HG03159 (cell line): ENCODE results near the gene ANO7.

Source experiments
- ATAC-seq: cut with Tn5 transposase; IDR thresholded peaks from one replicate; pipeline ENCODE4 v1.9.1; 2021; ENCODE audit warnings: mild to moderate bottlenecking, moderate library complexity; ENCODE audit not compliant: unreplicated experiment

ANO7 gene

GRCh38 chr2:241188361-241189092 lies at the start of gene ANO7:
Gene ANO7, plus strand, starts transcription at chr2:241188677. Its CDS starts 1,387 bp downstream, at chr2:241190064.
- ATAC-seq, result no peak

GRCh38 chr2:241139531-241140444 lies 48.7 kb upstream of the ANO7 start:
- no peak for ATAC-seq

GRCh38 chr2:241140445-241140840 lies 48.0 kb upstream of the ANO7 start:
- ATAC-seq, result no peak

- ATAC-seq, result no peak
Observed at GRCh38 chr2:241141214-241141770, 47.2 kb upstream of the ANO7 start.

DNA sequence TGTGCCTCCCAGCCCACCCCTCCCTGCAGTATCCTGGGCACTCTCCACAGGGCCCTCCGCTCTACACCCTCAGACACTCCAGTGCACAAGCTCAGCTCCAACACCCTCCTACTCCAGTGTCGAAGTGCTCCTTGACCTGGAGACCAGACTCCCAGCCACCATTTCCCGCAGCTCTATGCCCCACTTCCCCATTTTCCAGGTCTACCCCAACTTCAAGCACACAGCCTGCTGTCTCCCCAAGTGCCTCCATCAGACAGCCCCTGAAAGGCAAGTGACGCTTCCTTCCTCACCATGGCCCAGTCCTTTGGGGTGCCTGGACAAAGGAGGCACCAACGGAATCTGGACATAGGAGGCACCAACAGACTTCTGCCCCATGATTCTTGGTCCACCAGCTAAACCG lies 46.4 kb upstream of the ANO7 start:
- no peak for ATAC-seq

DNA sequence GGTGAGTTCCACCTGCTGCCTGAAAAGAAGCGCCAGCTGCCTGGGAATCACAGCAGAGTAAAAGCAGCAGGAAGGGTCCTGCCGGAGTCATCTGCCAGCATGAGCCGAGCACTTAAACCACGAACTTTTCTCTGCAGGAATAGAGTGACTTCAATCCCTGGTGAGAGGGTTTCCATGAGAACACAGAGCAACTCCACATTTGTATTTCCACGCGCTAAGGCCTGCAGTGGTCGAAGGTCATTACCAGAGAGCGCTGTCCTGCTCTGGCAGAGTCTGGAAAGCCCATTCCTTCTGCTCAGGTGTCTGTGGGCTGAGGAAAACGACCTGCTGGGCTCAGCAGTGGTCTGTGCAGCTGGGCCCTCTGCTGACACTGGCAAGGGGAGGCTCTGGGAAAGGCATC lies 45.9 kb upstream of the ANO7 start:
- no peak for ATAC-seq

- ATAC-seq, result no peak
Observed at GRCh38 chr2:241146286-241146685, 42.2 kb upstream of the ANO7 start.

- ATAC-seq, result no peak
Observed at GRCh38 chr2:241147336-241147735, 41.1 kb upstream of the ANO7 start.

DNA sequence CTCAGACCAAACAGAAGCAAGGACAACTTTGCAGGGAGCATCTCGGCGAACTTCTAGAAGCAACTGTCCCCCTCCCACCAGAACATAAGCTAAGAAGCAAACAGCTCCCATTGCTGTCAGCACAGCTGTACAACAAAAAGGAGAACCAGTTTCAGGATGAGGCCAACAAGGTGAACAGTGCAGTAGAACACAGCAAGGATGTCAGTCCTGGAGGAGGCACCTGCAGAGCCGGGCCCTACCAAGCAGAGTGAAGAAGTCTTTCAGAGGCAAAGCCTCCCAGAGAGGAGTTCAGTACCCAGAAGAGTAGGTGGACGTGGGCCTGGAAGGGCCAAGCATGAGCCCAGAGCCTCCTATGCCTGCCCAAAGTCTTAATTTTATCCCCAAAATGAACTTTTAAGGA lies 40.2 kb upstream of the ANO7 start:
- ATAC-seq, result no peak

DNA sequence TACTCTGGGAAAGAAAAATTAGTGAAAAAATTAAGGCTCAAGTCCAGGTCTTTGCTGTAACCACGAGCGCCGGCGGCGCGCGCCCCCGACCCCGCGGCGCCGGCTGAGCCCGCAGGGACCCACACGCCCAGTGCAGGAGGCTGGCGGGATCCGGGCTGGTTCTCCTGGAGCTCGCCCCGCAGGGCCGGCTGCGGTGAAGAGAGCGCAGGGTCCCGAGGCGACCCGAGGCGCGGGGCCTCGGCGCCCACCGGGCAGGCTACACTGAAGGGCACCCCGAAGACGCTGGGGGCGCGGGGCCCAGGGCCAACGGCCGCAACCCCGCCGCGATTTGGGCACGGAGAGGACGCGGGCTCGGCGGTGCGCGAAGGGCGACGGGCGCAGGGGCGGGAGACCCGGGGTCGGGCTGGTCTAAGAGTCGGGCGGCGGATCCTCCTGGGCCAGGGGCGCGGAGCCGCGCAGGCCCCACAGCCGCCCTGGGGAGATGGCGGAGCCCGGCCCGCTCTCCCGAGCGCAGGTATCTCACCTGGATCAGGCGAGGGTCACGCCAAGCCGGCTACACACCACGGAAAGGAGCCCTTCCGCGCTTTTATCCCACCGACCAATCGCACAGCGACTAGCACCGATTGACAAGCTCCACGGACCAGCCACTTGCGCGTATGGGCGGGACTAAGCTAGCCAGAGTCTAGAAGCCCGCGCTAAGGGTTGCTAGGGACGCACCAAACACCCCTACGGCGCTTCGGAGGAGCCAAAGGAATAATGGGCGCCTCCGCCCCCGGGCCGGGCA lies 39.4 kb upstream of the ANO7 start, which contains the start of gene PASK:
Gene PASK (minus strand): TSS at position 582 of the 784 bp plus-strand sequence. CDS start 6,440 bp downstream, outside the sequence.
- ATAC-seq, result peak; percentile 82

DNA sequence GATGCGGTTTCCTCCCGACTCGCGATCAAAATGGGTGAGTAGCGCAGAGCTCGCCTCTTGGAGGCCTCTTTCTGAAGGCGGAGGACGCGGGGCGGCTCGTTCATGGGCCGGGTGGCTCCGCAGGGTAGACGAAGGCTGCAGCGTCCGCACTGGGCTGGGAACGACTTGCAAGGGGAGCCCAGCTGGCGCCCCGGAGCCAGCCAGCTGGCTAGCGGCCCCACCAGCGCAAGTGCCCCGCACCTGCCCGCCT lies 38.9 kb upstream of the ANO7 start:
- ATAC-seq, result no peak

DNA sequence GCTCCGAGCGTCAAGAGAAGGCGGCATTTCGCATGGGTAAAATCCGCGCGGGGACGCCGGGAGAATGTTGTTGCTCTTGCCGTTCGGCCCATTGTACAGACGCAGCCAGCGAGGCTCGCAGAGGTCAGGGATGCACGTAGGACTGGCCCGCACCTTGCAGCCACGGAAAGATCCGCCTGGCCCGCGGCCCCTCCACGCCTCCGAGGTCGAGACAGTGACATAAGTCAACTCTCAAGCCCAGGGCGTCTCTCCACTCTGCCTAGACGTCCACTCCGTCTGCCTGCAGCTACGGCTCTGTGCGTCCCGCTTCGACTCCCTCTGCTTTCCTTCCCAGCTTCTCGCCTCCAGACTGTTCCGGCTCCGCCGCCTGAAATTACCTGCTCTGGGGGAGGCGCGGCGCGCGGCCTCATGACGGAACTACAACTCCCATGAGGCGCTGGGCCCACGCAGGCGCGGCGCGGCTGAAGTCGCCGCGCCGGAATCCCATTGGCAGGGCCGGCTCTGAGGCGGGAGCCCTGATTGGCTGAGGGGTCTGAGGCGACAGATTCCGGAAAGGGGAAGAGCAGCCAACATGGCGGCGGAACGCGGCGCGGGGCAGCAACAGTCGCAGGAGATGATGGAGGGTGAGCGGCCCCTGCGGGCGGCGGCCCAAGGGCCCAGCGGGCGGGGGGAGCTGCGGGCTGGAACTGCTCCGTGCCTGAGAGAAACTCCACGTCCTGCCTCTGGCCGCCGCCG lies 38.4 kb upstream of the ANO7 start, which contains the start of gene PPP1R7:
Gene PPP1R7 (plus strand): TSS at position 543 of the 735 bp plus-strand sequence. CDS start 29 bp downstream, at position 572.
- ATAC-seq, result peak; percentile 72

DNA sequence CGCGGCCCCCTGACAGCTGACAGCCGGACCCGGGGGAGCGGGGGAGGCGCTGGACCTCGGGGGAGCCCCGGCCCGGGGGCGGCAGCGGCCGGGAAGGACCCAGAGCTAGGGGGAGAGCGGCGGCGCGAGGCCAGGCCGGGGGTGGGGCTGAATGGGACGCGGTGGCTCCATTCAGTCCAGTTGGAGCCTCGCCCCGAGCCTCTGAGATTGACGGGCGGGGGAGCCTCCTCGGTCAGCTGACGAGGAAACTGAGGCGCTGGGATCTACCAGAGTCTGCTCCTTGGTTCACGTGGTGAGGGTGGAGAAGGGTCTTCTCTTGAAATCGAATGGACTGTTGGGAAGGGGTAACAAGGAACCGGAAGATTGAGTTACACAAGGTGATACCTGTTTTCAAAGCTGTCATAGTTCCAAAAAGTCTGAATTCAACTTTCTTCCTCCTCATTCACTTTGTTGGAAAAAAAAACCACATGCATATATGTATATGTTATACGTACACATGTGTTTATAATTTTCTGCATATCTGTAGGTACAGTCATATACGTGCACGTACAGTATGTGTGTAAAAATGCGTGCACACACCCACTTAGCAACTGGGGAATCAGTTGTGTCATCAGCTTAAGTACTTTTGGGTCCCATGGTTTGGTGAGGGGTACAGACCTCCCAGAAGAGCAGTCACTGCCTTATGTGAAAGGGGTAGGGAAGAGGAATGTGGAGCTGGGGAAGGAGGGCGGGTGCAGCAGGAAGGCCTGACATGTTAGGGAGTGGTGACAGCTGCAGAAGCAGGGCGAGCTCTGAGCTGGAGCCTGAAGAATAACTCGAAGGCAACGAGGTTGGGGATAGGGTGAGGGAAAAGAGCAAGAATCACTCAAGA lies 37.6 kb upstream of the ANO7 start:
- no peak for ATAC-seq

- no peak for ATAC-seq
Observed at GRCh38 chr2:241151934-241152660, 36.4 kb upstream of the ANO7 start.

DNA sequence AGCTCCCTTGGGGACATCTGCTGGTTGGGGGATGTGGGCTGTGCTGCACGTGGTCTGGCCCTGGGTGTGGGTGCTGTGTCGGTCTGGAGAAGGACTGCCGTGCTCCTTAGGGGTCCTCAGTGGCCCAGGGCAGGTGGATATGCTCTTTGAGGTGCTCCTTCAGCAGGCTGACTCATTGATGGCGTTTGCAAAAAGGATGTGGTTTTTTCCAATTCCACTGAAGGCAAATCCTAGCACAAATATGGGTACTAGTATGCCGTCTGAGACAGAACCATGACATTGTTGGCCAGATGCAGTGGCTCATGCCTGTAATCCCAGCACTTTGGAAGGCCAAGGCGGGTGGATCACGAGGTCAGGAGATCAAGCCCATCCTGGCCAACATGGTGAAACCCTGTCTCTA lies 34.9 kb upstream of the ANO7 start:
- no peak for ATAC-seq

DNA sequence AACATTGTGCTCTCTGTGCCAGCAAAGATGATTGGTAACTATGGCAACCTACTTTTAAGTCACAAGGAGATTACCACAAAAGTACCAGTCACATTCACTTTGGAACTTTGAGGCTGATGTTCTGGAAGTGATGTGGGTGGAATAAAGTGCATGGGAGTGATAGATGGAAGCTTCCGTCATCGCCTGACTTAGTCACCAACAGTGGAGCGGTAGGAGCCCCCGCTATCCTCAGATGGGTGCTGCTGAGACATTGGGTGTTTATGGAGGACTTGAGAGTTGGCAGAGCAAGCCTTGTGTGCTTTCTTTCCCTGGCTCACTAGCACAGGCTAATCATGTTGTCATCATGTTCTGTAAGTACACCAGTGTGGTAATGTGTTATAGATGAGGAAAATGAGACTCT lies 33.6 kb upstream of the ANO7 start:
- ATAC-seq, result no peak

DNA sequence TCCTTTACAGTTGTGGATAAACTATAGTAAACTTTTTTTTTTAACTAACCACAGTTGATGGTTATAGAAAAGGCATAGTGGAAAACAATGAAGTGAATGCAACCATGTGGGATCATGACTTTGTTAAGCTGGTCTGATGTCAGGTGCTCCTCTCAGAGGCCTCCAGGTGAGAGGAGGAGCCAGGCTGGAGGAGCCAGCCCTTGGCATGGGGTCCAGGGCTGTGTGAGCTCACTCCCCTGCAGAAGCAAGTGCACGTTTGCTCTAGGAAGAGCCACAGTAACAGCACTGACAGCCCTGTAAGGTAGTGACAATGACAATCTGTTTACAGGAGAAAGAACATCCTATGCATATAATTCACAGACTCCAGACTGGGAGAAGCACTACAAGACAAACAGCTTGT lies 32.5 kb upstream of the ANO7 start:
- no peak for ATAC-seq

DNA sequence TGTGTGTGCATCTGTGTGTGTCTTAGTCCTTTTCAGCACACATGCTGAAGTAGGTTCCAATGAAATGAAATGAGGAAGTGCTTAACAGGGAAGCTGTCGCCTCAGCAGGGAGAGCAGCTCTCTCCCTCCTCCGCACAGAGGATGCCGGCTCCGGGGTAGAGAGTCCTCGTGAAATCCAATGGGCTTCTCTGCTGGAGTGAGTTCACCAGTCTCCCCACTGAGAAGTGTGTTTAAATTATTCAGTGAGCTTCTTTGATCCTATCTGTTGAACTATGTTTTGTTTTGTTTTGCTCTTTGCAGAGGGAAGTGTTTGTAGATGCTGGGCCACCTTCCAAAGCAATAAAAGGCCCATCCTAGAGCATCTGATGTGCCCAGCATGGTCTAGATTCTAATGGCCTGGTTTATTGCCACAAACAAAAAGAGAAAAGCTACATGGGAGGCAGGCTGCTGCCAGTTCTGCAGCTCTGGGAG lies 31.5 kb upstream of the ANO7 start:
- no peak for ATAC-seq
